SK-N-SH treated with all-trans-retinoic acid at 6 μM for 48 hours (cell line): ENCODE results near the gene PAQR5.

ENCODE experiments used
- CSDC2 ChIP-seq: fragments of 250-450 bp; sonication (Bioruptor Pico); IDR thresholded peaks from 2 replicates; pipeline ENCODE4 v1.5.0; 2020; ENCODE audit warnings: mild to moderate bottlenecking, moderate library complexity
- OSR1 ChIP-seq: fragments of 250-450 bp; sonication (Bioruptor Pico); IDR thresholded peaks from 2 replicates; pipeline ENCODE4 v1.8.0; 2022; ENCODE audit warnings: moderate library complexity, mild to moderate bottlenecking, inconsistent platforms
- PATZ1 ChIP-seq: fragments of 250-450 bp; sonication (Bioruptor Pico); IDR thresholded peaks from 2 replicates; pipeline ENCODE4 v1.8.0; 2020; ENCODE audit warnings: mild to moderate bottlenecking, moderate library complexity, borderline replicate concordance
- POU6F1 ChIP-seq: fragments of 250-450 bp; sonication (Bioruptor Pico); IDR thresholded peaks from 2 replicates; pipeline ENCODE4 v1.8.0; 2021; ENCODE audit warnings: low read depth, mild to moderate bottlenecking, moderate library complexity, borderline replicate concordance
- TCF4 ChIP-seq: fragments of 250-450 bp; sonication (Bioruptor Pico); IDR thresholded peaks from 2 replicates; pipeline ENCODE4 v1.8.0; 2021; ENCODE audit warnings: mild to moderate bottlenecking, moderate library complexity, borderline replicate concordance
- TOX ChIP-seq: fragments of 250-450 bp; sonication (Bioruptor Pico); IDR thresholded peaks from 2 replicates; pipeline ENCODE4 v1.8.0; 2021; ENCODE audit warnings: mild to moderate bottlenecking, moderate library complexity, borderline replicate concordance
- ZC3H10 ChIP-seq: fragments of 250-450 bp; sonication (Bioruptor Pico); IDR thresholded peaks from 2 replicates; pipeline ENCODE4 v1.5.1; 2021; ENCODE audit warnings: mild to moderate bottlenecking, moderate library complexity

- TF ChIP-seq CSDC2 (CRISPR knock-in tag) (no peak), OSR1 (no peak), POU6F1 (CRISPR knock-in tag) (no peak), PATZ1 (no peak), ZC3H10 (CRISPR knock-in tag) (no peak), TOX (CRISPR knock-in tag) (no peak), TCF4 (CRISPR knock-in tag) (no peak)
Measured at GRCh38 chr15:69304182-69304545, 5.5 kb downstream of the PAQR5 start.
